Psoas muscle (tissue), 8 donors: Measurements from ENCODE around the gene CACNA1B. TPM values are rescaled to one million over a fixed set of nuclear protein-coding genes. Genes with fewer than 3 reads are reported as not detected.

ENCODE experiments used
- ATAC-seq, 4 donors: fragments of 200-7000 bp; cut with Tn5 transposase; one replicate each; pipeline ENCODE4 v1.9.1; 2020; ENCODE audit warnings: moderate library complexity in 3 of 4, mild to moderate bottlenecking in 2 of 4
- DNase-seq, 2 donors: peaks; one replicate each; pipeline ENCODE4 v3.0.0-alpha.2; 2020
- H3K27ac ChIP-seq: fragments of 200-600 bp; one replicate; pipeline ENCODE4 v1.8.0; 2022
- H3K27me3 ChIP-seq, 3 donors: fragments of 200-600 bp in 1 of 3; one replicate each; pipeline versions ENCODE4 v1.6.1 to v1.8.0; 2013 to 2022; ENCODE audit warnings: low read length in 2 of 3, mild to moderate bottlenecking in 2 of 3, moderate library complexity in 1 of 3; ENCODE audit not compliant: insufficient read depth in 3 of 3
- H3K36me3 ChIP-seq, 2 donors: fragments of 200-600 bp in 1 of 2; one replicate each; pipeline versions ENCODE4 v1.6.1 to v1.8.0; 2013 to 2022; ENCODE audit warnings: low read depth in 1 of 2, mild to moderate bottlenecking in 1 of 2, moderate library complexity in 1 of 2; ENCODE audit not compliant: insufficient read depth in 1 of 2
- H3K4me1 ChIP-seq: fragments of 200-600 bp; one replicate; pipeline ENCODE4 v1.8.0; 2022
- H3K4me3 ChIP-seq: fragments of 200-600 bp; one replicate; pipeline ENCODE4 v1.8.0; 2022; ENCODE audit warnings: mild to moderate bottlenecking
- H3K9me3 ChIP-seq: fragments of 200-600 bp; one replicate; pipeline ENCODE4 v1.8.0; 2022
- WGBS, 3 donors: extraction: QIAGEN DNeasy Blood & Tissue Kit; methylation state at CpG; one replicate each; pipeline versions ENCODE4 v1.1.6 to v1.1.7; 2013; 5-methylcytosine and 5-hydroxymethylcytosine counted together
- intact Hi-C, 2 donors: fragments of 100-400 bp; cut with DNase I; formaldehyde crosslinking; loops; one replicate each; pipeline versions ENCODE4 v1.11.0 to v1.14.2; 2022
- polyA plus RNA-seq, 3 donors: library from polyadenylated mRNA; stranded (reverse); fragments of 200-250 nt; gene quantifications; one replicate each; pipeline ENCODE4 v1.2.3, GENCODE V29; 2013
- total RNA-seq, 4 donors: library from RNA; stranded (reverse); fragmentation: NEBNext Ultra II Directional in 2 of 4; extraction: Animal tissue kit (Norgen Biotek cat#: 25700) in 2 of 4; gene quantifications; one replicate each; pipeline versions ENCODE4 v1.2.1 to v1.2.4, GENCODE V29; 2021 to 2023
- TF ChIP-seq, protein P1 (sequence below): fragments of 200-600 bp; IDR thresholded peaks from one replicate; pipeline ENCODE4 v1.8.0; 2022; ENCODE audit warnings: antibody characterized with exemption
- donor health status: healthy with polysubstance abuse.
- donor health status: DM: no; HTN: no; CAD: no; lungs with moderate emphysema.
- donor health status: Bipolar disorder and iron deficiency.
- donor health status: healthy.
- donor health status: DM: yes; HTN: yes; CAD: no.
- donor health status: DM: no; HTN: no; CAD: no.
- donor health status: DM: no; HTN: no; CAD: no.
- donor health status: DM: yes; HTN: yes; CAD: no.

The CACNA1B gene
- total and polyA plus RNA-seq, 7 donors = 0.01 to 0.02 TPM; not detected in 5

DNA sequence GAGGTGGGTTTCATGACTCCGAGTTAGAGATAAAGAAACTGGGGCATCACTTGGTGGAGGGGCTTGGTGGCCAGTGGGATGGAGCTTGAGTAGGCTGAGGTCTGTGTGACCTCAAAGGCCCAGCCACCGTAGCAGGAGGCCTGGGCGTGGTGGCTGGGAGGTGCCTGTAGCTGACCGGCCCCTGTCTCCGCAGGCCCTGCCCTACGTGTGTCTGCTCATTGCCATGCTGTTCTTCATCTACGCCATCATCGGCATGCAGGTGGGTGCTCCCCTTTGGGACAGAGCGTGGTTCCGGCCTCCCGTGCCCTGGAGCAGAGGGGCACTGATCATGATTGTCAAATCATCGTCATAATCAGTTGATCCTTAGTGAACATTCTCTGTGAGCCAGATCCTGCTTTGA, 196.2 kb downstream of the CACNA1B start:
- ATAC-seq = no peak
- Histone ChIP-seq H3K36me3 (no peaks in the 10 kb centered on the region), H3K27ac (no peak overlapping the region), H3K9me3 (no peaks in the 10 kb centered on the region), H3K27me3 (peaks cover 0 to 28% (median 3%) of the 10 kb centered on the region in 3 donors), H3K4me3 (no peak overlapping the region), H3K4me1 (no peaks in the 10 kb centered on the region)
- TF ChIP-seq, protein P1, sequence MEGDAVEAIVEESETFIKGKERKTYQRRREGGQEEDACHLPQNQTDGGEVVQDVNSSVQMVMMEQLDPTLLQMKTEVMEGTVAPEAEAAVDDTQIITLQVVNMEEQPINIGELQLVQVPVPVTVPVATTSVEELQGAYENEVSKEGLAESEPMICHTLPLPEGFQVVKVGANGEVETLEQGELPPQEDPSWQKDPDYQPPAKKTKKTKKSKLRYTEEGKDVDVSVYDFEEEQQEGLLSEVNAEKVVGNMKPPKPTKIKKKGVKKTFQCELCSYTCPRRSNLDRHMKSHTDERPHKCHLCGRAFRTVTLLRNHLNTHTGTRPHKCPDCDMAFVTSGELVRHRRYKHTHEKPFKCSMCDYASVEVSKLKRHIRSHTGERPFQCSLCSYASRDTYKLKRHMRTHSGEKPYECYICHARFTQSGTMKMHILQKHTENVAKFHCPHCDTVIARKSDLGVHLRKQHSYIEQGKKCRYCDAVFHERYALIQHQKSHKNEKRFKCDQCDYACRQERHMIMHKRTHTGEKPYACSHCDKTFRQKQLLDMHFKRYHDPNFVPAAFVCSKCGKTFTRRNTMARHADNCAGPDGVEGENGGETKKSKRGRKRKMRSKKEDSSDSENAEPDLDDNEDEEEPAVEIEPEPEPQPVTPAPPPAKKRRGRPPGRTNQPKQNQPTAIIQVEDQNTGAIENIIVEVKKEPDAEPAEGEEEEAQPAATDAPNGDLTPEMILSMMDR = no peak
- intact Hi-C loops = no loop called here
- 86 to 91% (median 90%) methylated on average over 12 of the region's 12 CpGs for WGBS, 3 donors
- no peak for DNase-seq

DNA sequence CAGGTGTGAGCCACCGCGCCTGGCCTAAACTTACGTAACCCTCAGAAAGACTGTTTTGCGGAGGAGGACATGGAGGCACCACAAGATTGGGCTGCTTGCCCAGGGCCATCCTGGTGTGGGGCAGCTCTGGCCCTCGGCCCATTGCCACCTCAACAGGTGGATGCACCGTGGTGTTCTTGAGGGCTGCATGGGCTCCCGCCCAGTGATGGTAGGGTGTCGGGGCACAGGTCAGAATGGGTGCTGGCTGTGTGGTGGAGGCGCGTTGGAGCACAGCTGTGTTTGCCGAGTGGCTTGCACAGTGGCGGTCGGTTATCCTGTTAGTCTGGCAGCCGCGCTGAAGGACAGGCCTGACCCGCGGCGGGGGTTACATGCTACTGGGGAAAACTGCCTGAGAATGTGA, 196.9 kb downstream of the CACNA1B start:
- DNase-seq (no peak), ATAC-seq (no peak)
- no peaks in the 10 kb centered on the region for H3K36me3 ChIP-seq
- no peak overlapping the region for H3K4me3 ChIP-seq
- 86 to 89% (median 88%) methylated on average over 18 of the region's 18 CpGs for WGBS, 3 donors
- no peaks in the 10 kb centered on the region for H3K4me1 ChIP-seq
- no peak overlapping the region for H3K27ac ChIP-seq
- TF ChIP-seq, protein P1 = no peak
- H3K9me3 ChIP-seq = no peaks in the 10 kb centered on the region
- intact Hi-C loops = no loop called here
- peaks cover 0 to 28% (median 3%) of the 10 kb centered on the region in 3 donors for H3K27me3 ChIP-seq

DNA sequence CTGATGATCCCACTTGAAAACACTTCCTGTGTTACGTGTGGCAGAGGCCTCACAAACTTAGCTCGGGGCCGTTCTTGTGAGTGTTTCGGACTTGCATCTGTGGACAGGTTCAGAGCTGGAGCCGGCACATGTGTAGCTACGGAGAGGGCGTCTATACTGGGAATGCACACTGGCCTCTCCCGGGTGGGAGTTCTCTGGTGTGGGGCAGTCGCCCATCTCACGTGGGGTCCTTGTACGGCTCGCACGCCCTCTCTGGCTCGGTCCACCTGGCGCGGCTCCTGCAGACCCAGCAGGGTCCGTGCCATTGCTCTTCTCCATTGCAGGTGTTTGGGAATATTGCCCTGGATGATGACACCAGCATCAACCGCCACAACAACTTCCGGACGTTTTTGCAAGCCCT, 197.9 kb downstream of the CACNA1B start:
- TF ChIP-seq, protein P1 = no peak
- WGBS, 3 donors = 84% methylated on average over 20 of the region's 20 CpGs
- Histone ChIP-seq H3K27ac (no peak overlapping the region), H3K4me1 (no peaks in the 10 kb centered on the region), H3K4me3 (no peak overlapping the region), H3K9me3 (no peaks in the 10 kb centered on the region), H3K36me3 (no peaks in the 10 kb centered on the region), H3K27me3 (peaks cover 0 to 26% (median 3%) of the 10 kb centered on the region in 3 donors)
- intact Hi-C loops = no loop called here
- no peak for ATAC-seq
- no peak for DNase-seq

DNA sequence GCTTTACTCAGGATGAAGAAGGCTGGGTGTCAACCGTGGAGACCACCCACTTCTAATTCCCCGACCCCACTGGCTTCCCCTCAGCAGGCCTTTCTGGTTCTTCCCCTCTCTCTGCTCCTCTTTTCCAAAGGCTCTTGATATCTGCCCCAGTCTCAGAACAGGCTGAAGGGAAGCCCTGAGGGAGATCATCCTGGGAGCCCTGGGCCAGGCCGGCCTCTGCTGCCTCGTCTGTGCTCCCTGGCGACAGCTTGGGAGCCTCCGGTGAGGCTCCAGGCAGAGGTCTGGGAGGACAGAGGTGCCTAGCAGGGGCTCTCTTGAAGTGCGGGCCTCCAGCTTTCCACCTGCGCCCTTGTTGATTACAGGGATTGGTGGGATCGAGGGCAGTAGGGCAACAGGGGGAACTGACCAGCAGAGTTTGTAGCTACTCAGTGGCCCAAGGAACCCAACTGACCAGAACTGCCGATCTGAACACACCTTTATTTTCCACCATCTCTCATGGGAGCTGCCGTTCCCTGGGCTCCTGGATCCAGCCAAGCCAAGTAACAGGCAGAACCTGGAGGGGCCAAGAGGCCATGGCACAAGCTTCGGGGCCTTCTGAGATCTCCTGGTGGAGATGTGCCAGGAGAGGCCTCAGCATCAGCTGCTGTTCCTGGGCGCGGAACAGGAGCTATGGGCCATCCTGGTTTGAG, 198.5 kb downstream of the CACNA1B start:
- H3K9me3 ChIP-seq = no peaks in the 10 kb centered on the region
- ATAC-seq (no peak), DNase-seq (no peak)
- TF ChIP-seq, protein P1 = no peak
- WGBS, 3 donors = 80 to 84% (median 80%) methylated on average over 14 of the region's 14 CpGs
- H3K4me1 ChIP-seq = no peaks in the 10 kb centered on the region
- H3K36me3 ChIP-seq = no peaks in the 10 kb centered on the region
- no peak overlapping the region for H3K4me3 ChIP-seq
- intact Hi-C loops = no loop called here
- H3K27ac ChIP-seq = no peak overlapping the region
- peaks cover 0 to 19% (median 3%) of the 10 kb centered on the region in 3 donors for H3K27me3 ChIP-seq

DNA sequence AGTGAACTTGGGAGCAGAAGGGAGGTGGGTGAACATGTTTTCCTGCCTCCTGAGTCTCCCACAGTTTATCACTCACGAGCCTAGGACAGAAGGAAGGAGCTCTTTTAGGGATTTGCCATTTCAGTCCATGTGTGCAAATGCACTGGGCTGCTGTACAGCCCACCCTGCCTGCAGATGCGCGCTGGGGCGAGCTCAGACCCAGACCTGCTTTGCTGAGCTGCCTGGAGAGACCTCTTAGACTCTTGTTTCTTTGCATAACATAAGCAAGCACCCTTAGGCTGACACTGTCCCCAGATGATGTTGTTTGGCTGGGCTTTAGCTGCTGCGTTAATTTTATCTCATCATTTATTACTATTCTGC, 199.0 kb downstream of the CACNA1B start:
- ATAC-seq (no peak), DNase-seq (no peak)
- intact Hi-C loops = no loop called here
- WGBS, 3 donors = 82 to 87% (median 84%) methylated on average over 5 of the region's 5 CpGs
- H3K9me3 ChIP-seq = no peaks in the 10 kb centered on the region
- H3K4me3 ChIP-seq = no peak overlapping the region
- no peaks in the 10 kb centered on the region for H3K36me3 ChIP-seq
- no peaks in the 10 kb centered on the region for H3K4me1 ChIP-seq
- peaks cover 0 to 16% (median 3%) of the 10 kb centered on the region in 3 donors for H3K27me3 ChIP-seq
- TF ChIP-seq, protein P1 = no peak
- H3K27ac ChIP-seq = no peak overlapping the region
